KMS-11 (cell line): ENCODE measurements around the gene SLCO4A1.

Source experiments
- H2AFZ ChIP-seq: fragments of 200-600 bp; sonication (generic); 2 replicates; pipeline ENCODE4 v1.6.1; 2016; ENCODE audit warnings: antibody characterized with exemption, mixed run types, low read depth
- H3K27ac ChIP-seq: fragments of 200-600 bp; sonication (generic); 2 replicates; pipeline ENCODE4 v1.6.1; 2016; ENCODE audit warnings: mild to moderate bottlenecking, mixed run types
- H3K27me3 ChIP-seq: fragments of 200-600 bp; sonication (generic); 2 replicates; pipeline ENCODE4 v1.6.1; 2017; ENCODE audit warnings: mild to moderate bottlenecking, low read depth, mixed run types, moderate library complexity; ENCODE audit not compliant: insufficient read depth
- H3K36me3 ChIP-seq: fragments of 200-600 bp; sonication (generic); 2 replicates; pipeline ENCODE4 v1.6.1; 2017; ENCODE audit warnings: mild to moderate bottlenecking, mixed run types; ENCODE audit not compliant: insufficient read depth
- H3K4me1 ChIP-seq: fragments of 200-600 bp; sonication (generic); 2 replicates; pipeline ENCODE4 v1.6.1; 2016; ENCODE audit warnings: mild to moderate bottlenecking, low read depth, mixed run types; ENCODE audit not compliant: poor library complexity, severe bottlenecking
- H3K4me2 ChIP-seq: fragments of 200-600 bp; sonication (generic); 2 replicates; pipeline ENCODE4 v1.7.0; 2016; ENCODE audit warnings: mild to moderate bottlenecking, mixed run types
- H3K4me3 ChIP-seq: fragments of 200-600 bp; sonication (generic); IDR thresholded peaks from 2 replicates; pipeline ENCODE4 v1.6.1; 2017; ENCODE audit warnings: low read depth, low read length, mixed read lengths; ENCODE audit not compliant: insufficient read depth
- H3K79me2 ChIP-seq: fragments of 200-600 bp; sonication (generic); 2 replicates; pipeline ENCODE4 v1.6.1; 2016; ENCODE audit warnings: low read depth, mixed run types; ENCODE audit not compliant: insufficient read depth
- H3K9ac ChIP-seq: fragments of 200-600 bp; sonication (generic); 2 replicates; pipeline ENCODE4 v1.6.1; 2016; ENCODE audit warnings: mild to moderate bottlenecking, mixed run types
- H4K20me1 ChIP-seq: fragments of 200-600 bp; sonication (generic); 2 replicates; pipeline ENCODE4 v1.6.1; 2016; ENCODE audit warnings: mild to moderate bottlenecking, mixed run types; ENCODE audit not compliant: insufficient read depth
- TF ChIP-seq, protein P1 (sequence below): fragments of 200-600 bp; sonication (generic); conservative IDR thresholded peaks from 2 replicates; pipeline ENCODE4 v1.6.1; 2017; ENCODE audit warnings: low read depth, mild to moderate bottlenecking, antibody characterized with exemption, low read length, moderate library complexity, mixed read lengths

Gene SLCO4A1

DNA sequence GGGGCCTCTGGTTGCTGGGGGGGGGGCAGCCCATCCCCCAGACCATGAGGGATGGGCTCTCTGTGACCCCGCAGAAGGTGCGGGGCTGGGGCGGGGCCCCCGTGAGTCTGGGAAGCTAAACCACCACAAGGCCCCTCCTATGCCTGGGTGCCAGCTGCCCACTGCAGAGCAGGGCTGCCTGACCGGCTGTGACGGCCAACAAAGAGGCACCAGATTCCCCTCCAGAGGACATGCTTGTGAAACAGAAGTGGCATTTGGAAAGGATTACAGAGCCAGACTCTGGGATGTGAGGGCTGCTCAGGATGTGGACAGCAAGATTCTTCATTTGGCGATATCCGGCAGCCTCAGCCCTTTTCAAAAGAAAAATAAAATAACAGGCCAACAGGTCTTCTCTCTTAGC, 49.9 kb downstream of the SLCO4A1 start:
- no peaks in the 10 kb centered on the region for H3K36me3 ChIP-seq
- H3K4me3 ChIP-seq: no peak overlapping the region
- no peak overlapping the region for H3K27ac ChIP-seq
- no peak overlapping the region for H3K9ac ChIP-seq
- H2AFZ ChIP-seq: no peak overlapping the region
- no peaks in the 10 kb centered on the region for H3K4me1 ChIP-seq
- peaks cover 87% of the 10 kb centered on the region for H3K27me3 ChIP-seq
- no peaks in the 10 kb centered on the region for H4K20me1 ChIP-seq
- no peaks in the 10 kb centered on the region for H3K79me2 ChIP-seq
- no peak overlapping the region for H3K4me2 ChIP-seq
- TF ChIP-seq, protein P1, sequence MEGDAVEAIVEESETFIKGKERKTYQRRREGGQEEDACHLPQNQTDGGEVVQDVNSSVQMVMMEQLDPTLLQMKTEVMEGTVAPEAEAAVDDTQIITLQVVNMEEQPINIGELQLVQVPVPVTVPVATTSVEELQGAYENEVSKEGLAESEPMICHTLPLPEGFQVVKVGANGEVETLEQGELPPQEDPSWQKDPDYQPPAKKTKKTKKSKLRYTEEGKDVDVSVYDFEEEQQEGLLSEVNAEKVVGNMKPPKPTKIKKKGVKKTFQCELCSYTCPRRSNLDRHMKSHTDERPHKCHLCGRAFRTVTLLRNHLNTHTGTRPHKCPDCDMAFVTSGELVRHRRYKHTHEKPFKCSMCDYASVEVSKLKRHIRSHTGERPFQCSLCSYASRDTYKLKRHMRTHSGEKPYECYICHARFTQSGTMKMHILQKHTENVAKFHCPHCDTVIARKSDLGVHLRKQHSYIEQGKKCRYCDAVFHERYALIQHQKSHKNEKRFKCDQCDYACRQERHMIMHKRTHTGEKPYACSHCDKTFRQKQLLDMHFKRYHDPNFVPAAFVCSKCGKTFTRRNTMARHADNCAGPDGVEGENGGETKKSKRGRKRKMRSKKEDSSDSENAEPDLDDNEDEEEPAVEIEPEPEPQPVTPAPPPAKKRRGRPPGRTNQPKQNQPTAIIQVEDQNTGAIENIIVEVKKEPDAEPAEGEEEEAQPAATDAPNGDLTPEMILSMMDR: no peak

- H3K79me2 ChIP-seq: no peaks in the 10 kb centered on the region
- TF ChIP-seq, protein P1: no peak
- no peaks in the 10 kb centered on the region for H3K36me3 ChIP-seq
- H3K27me3 ChIP-seq: peaks cover 95% of the 10 kb centered on the region
- H3K4me2 ChIP-seq: no peak overlapping the region
- H3K4me1 ChIP-seq: no peaks in the 10 kb centered on the region
- no peaks in the 10 kb centered on the region for H4K20me1 ChIP-seq
- no peak overlapping the region for H2AFZ ChIP-seq
- H3K9ac ChIP-seq: no peak overlapping the region
- no peak overlapping the region for H3K27ac ChIP-seq
- no peak overlapping the region for H3K4me3 ChIP-seq
Observed at GRCh38 chr20:62692801-62693523, 50.7 kb downstream of the SLCO4A1 start.

DNA sequence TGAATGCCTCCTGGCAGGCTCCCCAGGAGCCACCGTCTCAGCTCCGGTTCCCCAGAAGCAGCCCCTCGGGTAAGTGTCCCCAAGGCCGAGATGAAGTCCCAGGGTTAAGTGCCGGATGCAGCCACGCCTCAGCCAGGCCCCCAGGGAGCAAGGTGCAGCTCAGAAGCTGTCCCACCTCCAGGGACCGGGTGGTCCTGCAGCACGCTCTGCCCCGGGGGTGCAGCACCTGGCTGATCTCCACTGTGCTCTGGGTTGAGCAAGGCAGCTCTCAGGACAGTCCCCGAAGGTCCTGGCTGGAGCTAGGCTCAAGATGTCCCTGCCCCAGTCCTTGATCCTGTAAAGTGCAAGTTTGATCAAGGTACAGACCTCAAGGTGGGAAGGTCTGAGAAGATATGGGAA, 51.2 kb downstream of the SLCO4A1 start:
- peaks cover 96% of the 10 kb centered on the region for H3K27me3 ChIP-seq
- no peak overlapping the region for H3K9ac ChIP-seq
- H4K20me1 ChIP-seq: no peaks in the 10 kb centered on the region
- H3K36me3 ChIP-seq: no peaks in the 10 kb centered on the region
- no peak overlapping the region for H3K4me2 ChIP-seq
- no peaks in the 10 kb centered on the region for H3K4me1 ChIP-seq
- no peak overlapping the region for H3K4me3 ChIP-seq
- H3K27ac ChIP-seq: no peak overlapping the region
- H2AFZ ChIP-seq: no peak overlapping the region
- no peaks in the 10 kb centered on the region for H3K79me2 ChIP-seq
- TF ChIP-seq, protein P1: no peak

DNA sequence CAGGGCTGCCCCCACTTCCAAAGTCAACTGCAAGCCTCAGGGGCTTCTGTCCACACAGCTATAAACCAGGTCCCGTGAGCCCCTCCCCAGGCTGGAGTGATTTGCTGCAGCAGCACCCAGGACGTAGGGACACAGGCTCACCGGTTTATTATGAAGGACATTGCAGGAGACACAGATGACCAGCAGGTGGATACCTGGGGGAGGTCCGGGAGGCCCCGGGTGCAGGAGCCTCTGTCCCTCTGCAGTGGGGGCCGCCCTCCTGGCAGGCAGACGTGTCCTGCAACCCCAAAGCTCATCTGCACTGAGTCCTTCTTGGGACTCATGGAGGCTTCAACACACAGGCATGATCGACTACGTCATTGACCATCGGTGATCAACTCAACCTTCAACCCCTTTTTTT, 51.8 kb downstream of the SLCO4A1 start:
- Histone ChIP-seq H3K4me2 (no peak overlapping the region), H3K9ac (no peak overlapping the region), H3K4me1 (no peaks in the 10 kb centered on the region), H3K27me3 (peaks cover 97% of the 10 kb centered on the region), H4K20me1 (no peaks in the 10 kb centered on the region), H3K36me3 (no peaks in the 10 kb centered on the region), H2AFZ (no peak overlapping the region), H3K4me3 (no peak overlapping the region), H3K27ac (no peak overlapping the region), H3K79me2 (no peaks in the 10 kb centered on the region)
- TF ChIP-seq, protein P1: no peak
